Endothelial cell (in vitro differentiated cells): ENCODE data around the gene HSBP1L1. TPM values are rescaled to one million over a fixed set of nuclear protein-coding genes. Genes with fewer than 3 reads are reported as not detected.

Source experiments
- DNase-seq: peaks from one replicate; pipeline ENCODE4 v3.0.0; 2021; ENCODE audit warnings: low spot score
- H3K27ac Mint-ChIP-seq: one replicate; pipeline ENCODE4 v1.8.0; 2021; ENCODE audit warnings: mixed read lengths, inconsistent platforms; ENCODE audit not compliant: unreplicated experiment
- H3K27me3 Mint-ChIP-seq: one replicate; pipeline ENCODE4 v1.8.0; 2021; ENCODE audit warnings: mild to moderate bottlenecking, moderate library complexity, mixed read lengths, inconsistent platforms; ENCODE audit not compliant: unreplicated experiment
- H3K36me3 Mint-ChIP-seq: one replicate; pipeline ENCODE4 v1.8.0; 2021; ENCODE audit warnings: mild to moderate bottlenecking, low read depth, mixed read lengths, inconsistent platforms; ENCODE audit not compliant: unreplicated experiment
- H3K4me1 Mint-ChIP-seq: one replicate; pipeline ENCODE4 v1.8.0; 2021; ENCODE audit warnings: mild to moderate bottlenecking, mixed read lengths, inconsistent platforms; ENCODE audit not compliant: unreplicated experiment
- H3K4me3 Mint-ChIP-seq: one replicate; pipeline ENCODE4 v1.8.0; 2021; ENCODE audit warnings: mild to moderate bottlenecking, mixed read lengths, inconsistent platforms; ENCODE audit not compliant: unreplicated experiment
- H3K9me3 Mint-ChIP-seq: one replicate; pipeline ENCODE4 v1.8.0; 2021; ENCODE audit warnings: mixed read lengths, inconsistent platforms; ENCODE audit not compliant: unreplicated experiment
- total RNA-seq: library from RNA; stranded (reverse); fragmentation: NEBNext Ultra II Directional; extraction: Animal tissue kit (Norgen Biotek cat#: 25700); gene quantifications from one replicate; pipeline ENCODE4 v1.2.1, GENCODE V29; 2021; ENCODE audit not compliant: unreplicated experiment
- TF ChIP-seq, protein P1 (sequence below): fragments of 200-600 bp; sonication (generic); IDR thresholded peaks from one replicate; pipeline ENCODE4 v1.5.0; 2021; ENCODE audit warnings: antibody characterized with exemption; ENCODE audit not compliant: unreplicated experiment

Gene HSBP1L1
- total RNA-seq, 1 donor from 2014 or later, result 0.87 TPM

GRCh38 chr18:79952996-79953559 lies 11.4 kb upstream of the HSBP1L1 start:
- Mint-ChIP-seq H3K4me3 (no peak overlapping the region), H3K4me1 (peaks cover 11% of the 10 kb centered on the region), H3K9me3 (no peaks in the 10 kb centered on the region), H3K27ac (no peak overlapping the region), H3K36me3 (peaks cover 11% of the 10 kb centered on the region), H3K27me3 (peaks cover 17% of the 10 kb centered on the region)
- TF ChIP-seq, protein P1, sequence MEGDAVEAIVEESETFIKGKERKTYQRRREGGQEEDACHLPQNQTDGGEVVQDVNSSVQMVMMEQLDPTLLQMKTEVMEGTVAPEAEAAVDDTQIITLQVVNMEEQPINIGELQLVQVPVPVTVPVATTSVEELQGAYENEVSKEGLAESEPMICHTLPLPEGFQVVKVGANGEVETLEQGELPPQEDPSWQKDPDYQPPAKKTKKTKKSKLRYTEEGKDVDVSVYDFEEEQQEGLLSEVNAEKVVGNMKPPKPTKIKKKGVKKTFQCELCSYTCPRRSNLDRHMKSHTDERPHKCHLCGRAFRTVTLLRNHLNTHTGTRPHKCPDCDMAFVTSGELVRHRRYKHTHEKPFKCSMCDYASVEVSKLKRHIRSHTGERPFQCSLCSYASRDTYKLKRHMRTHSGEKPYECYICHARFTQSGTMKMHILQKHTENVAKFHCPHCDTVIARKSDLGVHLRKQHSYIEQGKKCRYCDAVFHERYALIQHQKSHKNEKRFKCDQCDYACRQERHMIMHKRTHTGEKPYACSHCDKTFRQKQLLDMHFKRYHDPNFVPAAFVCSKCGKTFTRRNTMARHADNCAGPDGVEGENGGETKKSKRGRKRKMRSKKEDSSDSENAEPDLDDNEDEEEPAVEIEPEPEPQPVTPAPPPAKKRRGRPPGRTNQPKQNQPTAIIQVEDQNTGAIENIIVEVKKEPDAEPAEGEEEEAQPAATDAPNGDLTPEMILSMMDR, result no peak
- no peak for DNase-seq

DNA sequence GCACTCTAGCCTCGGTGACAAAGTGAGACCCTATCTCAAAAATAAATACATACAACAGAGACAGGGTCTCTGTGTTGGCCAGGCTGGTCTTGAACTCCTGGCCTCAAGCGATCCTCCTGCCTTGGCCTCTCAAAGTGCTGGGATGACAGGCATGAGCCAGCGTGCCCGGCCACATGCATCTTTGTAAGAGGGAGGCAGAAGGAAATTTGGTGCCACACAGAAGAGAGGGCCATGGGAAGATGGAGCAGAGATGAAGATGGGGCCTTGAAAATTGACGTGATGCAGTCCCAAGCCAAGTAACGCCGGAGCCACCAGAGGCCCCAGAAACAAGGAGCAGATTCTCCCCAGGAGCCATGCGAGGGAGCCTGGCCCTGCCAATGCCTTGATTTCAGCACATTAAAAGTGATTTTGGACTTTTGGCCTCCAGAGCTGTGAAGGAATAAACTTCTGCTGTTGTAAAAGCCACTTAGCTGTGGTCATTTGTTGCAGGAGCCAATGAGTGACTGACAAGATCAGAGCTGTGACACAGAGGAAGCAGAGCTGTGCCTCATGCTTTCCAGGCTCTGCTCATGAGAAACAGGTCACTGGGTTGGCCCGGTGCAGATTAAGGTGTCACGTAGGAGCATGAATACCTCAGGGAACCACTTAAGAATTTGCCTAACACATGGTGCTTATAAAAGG lies 10.3 kb upstream of the HSBP1L1 start:
- Mint-ChIP-seq H3K27me3 (peaks cover 15% of the 10 kb centered on the region), H3K27ac (no peak overlapping the region), H3K4me1 (peaks cover 11% of the 10 kb centered on the region), H3K36me3 (peaks cover 5% of the 10 kb centered on the region), H3K4me3 (no peak overlapping the region), H3K9me3 (no peaks in the 10 kb centered on the region)
- no peak for DNase-seq
- TF ChIP-seq, protein P1, result no peak

- no peak overlapping the region for H3K4me3 Mint-ChIP-seq
- H3K27ac Mint-ChIP-seq, result no peak overlapping the region
- H3K27me3 Mint-ChIP-seq, result peaks cover 14% of the 10 kb centered on the region
- TF ChIP-seq, protein P1, result no peak
- peaks cover 6% of the 10 kb centered on the region for H3K4me1 Mint-ChIP-seq
- H3K9me3 Mint-ChIP-seq, result no peaks in the 10 kb centered on the region
- H3K36me3 Mint-ChIP-seq, result peaks cover under 1% of the 10 kb centered on the region
- DNase-seq, result no peak
Measured at GRCh38 chr18:79954791-79955190, 9.7 kb upstream of the HSBP1L1 start.

GRCh38 chr18:79955302-79956075 lies 9.0 kb upstream of the HSBP1L1 start:
- Mint-ChIP-seq H3K9me3 (no peaks in the 10 kb centered on the region), H3K27me3 (peaks cover 13% of the 10 kb centered on the region), H3K4me3 (no peak overlapping the region), H3K27ac (no peak overlapping the region), H3K36me3 (no peaks in the 10 kb centered on the region), H3K4me1 (peaks cover under 1% of the 10 kb centered on the region)
- DNase-seq, result no peak
- TF ChIP-seq, protein P1, result no peak
